Mesenchymal stem cell (in vitro differentiated cells and primary cell): ENCODE data around the gene CMTM4.
A peak's percentile ranks its signal among the peaks of the same experiment; 100 is the strongest.

ENCODE experiments used
- DNase-seq: peaks from one replicate; pipeline ENCODE4 v3.0.0-alpha.2; 2013
- H2AFZ ChIP-seq: one replicate; pipeline ENCODE4 v1.6.1; 2013; ENCODE audit warnings: low read depth, mild to moderate bottlenecking, control low read depth, inconsistent platforms, low read length, moderate library complexity
- H2AK5ac ChIP-seq: 2 replicates; pipeline ENCODE4 v1.6.1; 2013; ENCODE audit warnings: low read length, moderate library complexity, mild to moderate bottlenecking, inconsistent platforms; ENCODE audit not compliant: severe bottlenecking
- H2BK120ac ChIP-seq: one replicate; pipeline ENCODE4 v1.6.1; 2013; ENCODE audit warnings: low read depth, mild to moderate bottlenecking, inconsistent platforms, low read length, moderate library complexity
- H2BK12ac ChIP-seq, 2 experiments: one replicate each; pipeline ENCODE4 v1.6.1; 2013; ENCODE audit warnings: inconsistent platforms in 2 of 2, low read length in 2 of 2, mild to moderate bottlenecking in 2 of 2, moderate library complexity in 2 of 2, control low read depth in 1 of 2
- H2BK15ac ChIP-seq: one replicate; pipeline ENCODE4 v1.6.1; 2013; ENCODE audit warnings: mild to moderate bottlenecking, low read depth, inconsistent platforms; ENCODE audit not compliant: poor library complexity, severe bottlenecking
- H2BK5ac ChIP-seq: 2 replicates; pipeline ENCODE4 v1.6.1; 2013; ENCODE audit warnings: low read depth, mild to moderate bottlenecking, low read length, control low read depth, inconsistent platforms; ENCODE audit not compliant: poor library complexity, severe bottlenecking
- H3K14ac ChIP-seq, 2 experiments: one replicate each; pipeline ENCODE4 v1.6.1; 2013; ENCODE audit warnings: inconsistent platforms in 2 of 2, low read length in 2 of 2, control low read depth in 1 of 2, mild to moderate bottlenecking in 1 of 2, moderate library complexity in 1 of 2
- H3K18ac ChIP-seq, 2 experiments: one replicate each; pipeline ENCODE4 v1.6.1; 2013; ENCODE audit warnings: inconsistent platforms in 2 of 2, low read length in 2 of 2, control low read depth in 1 of 2, low read depth in 1 of 2, mild to moderate bottlenecking in 1 of 2
- H3K23ac ChIP-seq, 2 experiments: one replicate each; pipeline ENCODE4 v1.6.1; 2013; ENCODE audit warnings: inconsistent platforms in 2 of 2, low read length in 2 of 2, mild to moderate bottlenecking in 2 of 2, moderate library complexity in 2 of 2, control low read depth in 1 of 2
- H3K27ac ChIP-seq: 2 replicates; pipeline ENCODE4 v1.5.1; 2013; ENCODE audit warnings: mild to moderate bottlenecking, moderate library complexity, low read length, control low read depth, inconsistent platforms; ENCODE audit not compliant: poor library complexity, severe bottlenecking
- H3K27me3 ChIP-seq, 2 experiments: 2 replicates each; pipeline versions ENCODE4 v1.6.1 to v1.7.0; 2013; ENCODE audit warnings: low read length in 2 of 2, mild to moderate bottlenecking in 2 of 2, moderate library complexity in 2 of 2, control low read depth in 1 of 2, inconsistent platforms in 1 of 2; ENCODE audit not compliant: control insufficient read depth in 1 of 2, insufficient read depth in 1 of 2
- H3K36me3 ChIP-seq, 2 experiments: 2 replicates each; pipeline versions ENCODE4 v1.6.1 to v1.7.0; 2013; ENCODE audit warnings: low read length in 2 of 2, control low read depth in 1 of 2, inconsistent platforms in 1 of 2, low read depth in 1 of 2, mild to moderate bottlenecking in 1 of 2; ENCODE audit not compliant: insufficient read depth in 2 of 2, control insufficient read depth in 1 of 2
- H3K4ac ChIP-seq, 2 experiments: one replicate each; pipeline ENCODE4 v1.6.1; 2013; ENCODE audit warnings: inconsistent platforms in 2 of 2, low read length in 2 of 2, mild to moderate bottlenecking in 2 of 2, moderate library complexity in 2 of 2, control low read depth in 1 of 2, low read depth in 1 of 2
- H3K4me1 ChIP-seq: 2 replicates; pipeline ENCODE4 v1.6.1; 2013; ENCODE audit warnings: low read depth, low read length, control low read depth; ENCODE audit not compliant: control insufficient read depth, insufficient read depth
- H3K4me2 ChIP-seq: 2 replicates; pipeline ENCODE4 v1.6.1; 2013; ENCODE audit warnings: low read length, mild to moderate bottlenecking, inconsistent platforms; ENCODE audit not compliant: poor library complexity, severe bottlenecking
- H3K4me3 ChIP-seq, 2 experiments: 2 replicates each; pipeline versions ENCODE4 v1.5.1 to v1.7.0; 2013; ENCODE audit warnings: low read length in 2 of 2, mild to moderate bottlenecking in 2 of 2, control low read depth in 1 of 2, low read depth in 1 of 2; ENCODE audit not compliant: insufficient read depth in 1 of 2
- H3K79me1 ChIP-seq: replicated peaks from 2 replicates; pipeline ENCODE4 v1.6.1; 2013; ENCODE audit warnings: mild to moderate bottlenecking, control low read depth, low read length, inconsistent platforms; ENCODE audit not compliant: poor library complexity, severe bottlenecking
- H3K9ac ChIP-seq: 2 replicates; pipeline ENCODE4 v1.7.0; 2013; ENCODE audit warnings: mild to moderate bottlenecking, low read length, moderate library complexity
- H3K9me3 ChIP-seq: 2 replicates; pipeline ENCODE4 v1.7.0; 2013; ENCODE audit warnings: mild to moderate bottlenecking, low read length; ENCODE audit not compliant: control insufficient read depth
- H4K8ac ChIP-seq: one replicate; pipeline ENCODE4 v1.6.1; 2013; ENCODE audit warnings: inconsistent platforms, mild to moderate bottlenecking, low read length, moderate library complexity
- H4K91ac ChIP-seq: one replicate; pipeline ENCODE4 v1.6.1; 2013; ENCODE audit warnings: mild to moderate bottlenecking, low read length, inconsistent platforms
- WGBS: methylation state at CpG from one replicate; pipeline ENCODE4 v1.1.7; 2013; ENCODE audit warnings: mixed read lengths; 5-methylcytosine and 5-hydroxymethylcytosine counted together

CMTM4 gene

DNA sequence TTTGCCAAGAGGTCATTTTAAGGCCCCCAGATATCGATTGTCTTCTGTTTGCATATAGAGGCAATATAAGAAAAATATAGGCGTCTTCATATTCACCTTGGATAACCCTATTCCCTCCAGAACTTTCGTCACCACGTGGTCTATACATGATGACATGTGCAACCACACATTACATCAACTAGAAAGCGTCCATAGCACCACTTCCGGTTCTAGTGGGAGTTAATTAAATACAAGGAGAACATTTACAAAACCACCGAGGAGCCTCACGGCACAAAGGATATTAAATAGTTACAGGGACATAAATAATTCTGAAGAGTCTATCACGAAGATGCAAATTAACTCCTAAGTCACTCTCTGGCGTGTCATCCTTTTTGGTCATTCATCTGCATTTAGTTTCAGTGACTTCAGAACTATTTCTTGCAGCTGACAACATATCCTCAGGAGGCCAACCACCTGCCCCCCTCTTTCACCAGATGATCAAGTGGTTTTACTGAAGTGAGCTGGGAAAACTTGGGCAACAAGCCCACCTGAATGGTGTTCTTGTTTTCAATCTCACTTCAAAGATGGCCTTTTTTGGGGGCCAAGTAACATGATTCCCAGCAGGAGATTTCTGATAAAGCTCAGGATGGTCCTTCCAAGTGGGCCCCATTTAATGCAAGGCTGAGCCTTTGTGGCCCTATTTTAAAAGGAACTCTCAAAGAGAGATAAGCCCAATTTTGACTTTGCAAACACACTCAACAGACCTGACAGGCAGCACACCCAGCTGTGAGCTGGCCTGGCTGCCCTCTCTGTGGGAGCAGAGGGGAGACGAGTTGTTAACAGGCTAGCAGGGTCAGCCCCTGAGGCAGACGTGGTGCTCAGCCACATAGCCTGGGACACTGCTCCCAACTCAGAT, 76.8 kb downstream of the CMTM4 start:
- Histone ChIP-seq H2BK15ac (no peak overlapping the region), H4K91ac (peak overlapping the region; percentile 85), H2AFZ (no peak overlapping the region), H3K4me1 (peaks cover 32% of the 10 kb centered on the region), H3K4me2 (no peak overlapping the region), H3K27ac (peak overlapping the region; percentile 73), H3K18ac (peak overlapping the region in 1 of 2 experiments; percentile 13), H2BK120ac (no peak overlapping the region), H3K27me3 (no peaks in the 10 kb centered on the region), H3K4ac (no peak overlapping the region), H2BK5ac (no peak overlapping the region), H2AK5ac (no peak overlapping the region), H3K9me3 (no peaks in the 10 kb centered on the region), H3K4me3 (peak overlapping the region in 1 of 2 experiments; percentile 34), H3K79me1 (peaks cover 4% of the 10 kb centered on the region), H3K14ac (no peak overlapping the region), H2BK12ac (peak overlapping the region in 1 of 2 experiments; percentile 95), H4K8ac (peak overlapping the region; percentile 83), H3K36me3 (peaks cover 8 to 16% of the 10 kb centered on the region in 2 experiments), H3K9ac (peak overlapping the region; percentile 67), H3K23ac (no peak overlapping the region)
- 63% methylated on average over 8 of the region's 12 CpGs for WGBS
- peak; percentile 69 for DNase-seq

DNA sequence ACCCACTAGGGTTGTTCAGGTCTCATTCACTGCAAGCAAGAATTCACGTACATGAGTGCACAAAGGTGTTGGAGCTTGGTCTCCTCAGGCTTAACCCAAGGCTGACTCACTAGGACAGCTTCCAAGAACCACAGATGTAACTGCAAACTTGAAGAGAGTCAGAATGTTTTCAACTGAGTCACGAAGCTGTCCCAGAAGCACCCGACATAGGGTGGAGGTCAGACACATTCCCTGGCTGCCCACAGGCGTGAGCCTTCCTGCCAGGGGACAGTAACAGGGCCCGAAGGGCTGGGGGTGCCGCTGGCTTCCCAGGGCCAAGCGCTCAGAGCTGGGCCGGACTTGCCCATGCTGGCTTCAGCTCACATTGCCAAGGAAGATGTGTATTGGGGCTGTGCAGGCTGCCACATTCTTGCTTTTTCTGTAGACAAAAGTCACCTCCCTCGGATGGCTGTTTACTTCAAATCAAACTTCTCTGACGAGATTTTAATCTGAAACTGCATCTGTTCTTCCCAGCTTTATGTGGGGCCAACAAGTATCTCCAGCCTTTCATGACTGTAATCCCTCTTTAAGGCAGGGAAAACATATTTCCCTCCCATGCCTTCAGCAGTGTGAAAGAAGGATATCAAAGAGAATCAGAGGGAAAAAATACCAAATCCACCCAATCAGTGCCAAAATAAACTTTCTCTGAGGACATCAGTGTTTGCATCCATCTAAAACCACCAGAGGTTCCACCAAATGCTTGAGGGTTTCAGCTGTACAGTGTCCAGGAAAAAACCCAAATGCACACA, 77.8 kb downstream of the CMTM4 start:
- peaks cover 32% of the 10 kb centered on the region for H3K4me1 ChIP-seq
- WGBS, result 36% methylated on average over 10 of the region's 10 CpGs
- peak; percentile 93 for DNase-seq

DNA sequence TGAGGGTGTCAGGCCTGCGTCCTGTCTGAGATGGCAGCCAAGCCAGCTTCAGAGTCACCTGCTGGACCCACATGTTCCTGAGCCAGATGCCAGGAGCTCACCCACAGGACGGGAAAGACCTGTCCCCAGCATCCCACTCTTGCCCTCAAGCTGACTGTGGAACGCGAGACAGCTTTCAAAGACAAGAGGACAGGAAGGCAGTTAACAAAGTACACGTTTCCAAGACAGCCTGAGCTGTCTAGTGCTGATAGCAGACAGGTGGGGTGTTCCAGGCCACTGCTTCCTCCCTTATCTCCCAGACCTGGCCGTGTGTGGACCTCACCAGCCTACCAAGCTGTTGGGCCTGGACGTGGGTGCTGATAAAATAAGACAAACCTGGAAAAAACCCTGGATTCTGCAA, 78.8 kb downstream of the CMTM4 start:
- Histone ChIP-seq H2AK5ac (peak overlapping the region; percentile 21), H3K79me1 (peaks cover 8% of the 10 kb centered on the region), H2BK120ac (no peak overlapping the region), H3K36me3 (peaks cover 27 to 29% of the 10 kb centered on the region in 2 experiments), H3K9me3 (no peaks in the 10 kb centered on the region), H3K23ac (no peak overlapping the region), H3K4me3 (no peak overlapping the region), H2BK15ac (no peak overlapping the region), H3K14ac (no peak overlapping the region), H2AFZ (no peak overlapping the region), H4K8ac (no peak overlapping the region), H2BK12ac (peak overlapping the region; percentile 6 to 75), H3K9ac (no peak overlapping the region), H3K4ac (no peak overlapping the region), H2BK5ac (no peak overlapping the region), H3K18ac (no peak overlapping the region), H3K27ac (no peak overlapping the region), H3K27me3 (no peaks in the 10 kb centered on the region), H3K4me1 (peaks cover 32% of the 10 kb centered on the region), H4K91ac (no peak overlapping the region), H3K4me2 (no peak overlapping the region)
- WGBS, result 64% methylated on average over 7 of the region's 7 CpGs
- peak; percentile 14 for DNase-seq

More for the DNA sequence above, 77.8 kb downstream of the CMTM4 start:
- Histone ChIP-seq H3K27ac (peak overlapping the region; percentile 73), H2AFZ (no peak overlapping the region), H3K9ac (peak overlapping the region; percentile 67), H2BK120ac (no peak overlapping the region), H3K9me3 (no peaks in the 10 kb centered on the region), H4K91ac (no peak overlapping the region), H2BK12ac (peak overlapping the region in 1 of 2 experiments; percentile 11), H3K79me1 (peaks cover 4% of the 10 kb centered on the region), H3K23ac (no peak overlapping the region), H3K4ac (peak overlapping the region in 1 of 2 experiments; percentile 10), H3K27me3 (no peaks in the 10 kb centered on the region), H2AK5ac (peak overlapping the region; percentile 46), H2BK5ac (no peak overlapping the region), H2BK15ac (no peak overlapping the region), H3K4me3 (peak overlapping the region in 1 of 2 experiments; percentile 51), H3K14ac (no peak overlapping the region), H3K4me2 (peak overlapping the region; percentile 23), H3K18ac (peak overlapping the region; percentile 27 to 67), H3K36me3 (peaks cover 17 to 25% of the 10 kb centered on the region in 2 experiments), H4K8ac (no peak overlapping the region)

DNA sequence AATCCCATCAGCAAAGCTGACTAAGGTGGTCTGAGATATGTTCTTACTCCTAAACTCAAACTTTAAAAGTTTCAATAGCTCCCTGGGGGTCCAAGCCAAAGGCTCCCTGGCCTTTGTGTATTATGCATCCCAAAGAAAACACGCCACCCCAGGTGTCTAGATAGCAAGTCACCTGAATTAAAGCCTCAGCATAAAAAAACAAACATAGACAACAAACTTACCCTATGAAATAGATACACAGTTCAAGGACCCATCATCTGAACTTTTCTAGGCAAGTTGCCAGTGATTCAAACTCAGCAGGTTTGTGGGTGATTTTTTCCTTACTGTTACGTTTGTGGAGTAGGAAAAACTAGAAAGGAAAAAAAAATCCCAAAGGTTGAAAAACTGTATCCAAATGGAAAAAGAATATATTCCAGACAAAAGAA, 79.5 kb downstream of the CMTM4 start:
- WGBS, result 92% methylated on average over 2 of the region's 2 CpGs
- no peak overlapping the region for H3K4me3 ChIP-seq
- no peak overlapping the region for H3K9ac ChIP-seq
- peaks cover 36% of the 10 kb centered on the region for H3K4me1 ChIP-seq
- H2AFZ ChIP-seq, result no peak overlapping the region
- no peak overlapping the region for H2BK120ac ChIP-seq
- H2BK15ac ChIP-seq, result no peak overlapping the region
- H3K18ac ChIP-seq, result no peak overlapping the region
- H3K4me2 ChIP-seq, result no peak overlapping the region
- H4K8ac ChIP-seq, result no peak overlapping the region
- no peak overlapping the region for H2AK5ac ChIP-seq
- peaks cover 33 to 34% of the 10 kb centered on the region in 2 experiments for H3K36me3 ChIP-seq
- H3K4ac ChIP-seq, result no peak overlapping the region
- no peak overlapping the region for H3K14ac ChIP-seq
- H3K79me1 ChIP-seq, result peaks cover 8% of the 10 kb centered on the region
- no peak for DNase-seq
- H2BK12ac ChIP-seq, result no peak overlapping the region
- no peaks in the 10 kb centered on the region for H3K27me3 ChIP-seq
- peak overlapping the region; percentile 8 for H3K27ac ChIP-seq
- H3K23ac ChIP-seq, result no peak overlapping the region
- no peak overlapping the region for H4K91ac ChIP-seq
- no peaks in the 10 kb centered on the region for H3K9me3 ChIP-seq
- no peak overlapping the region for H2BK5ac ChIP-seq
